Mesothelial cell of epicardium (in vitro differentiated cells): Measurements from ENCODE around the gene SNX4. TPM values are rescaled to one million over a fixed set of nuclear protein-coding genes. Genes with fewer than 3 reads are reported as not detected.

Experiments used
- DNase-seq, 2 experiments: peaks; one replicate each; pipeline ENCODE4 v3.0.0; 2021; ENCODE audit warnings: low spot score in 2 of 2; ENCODE audit not compliant: unreplicated experiment in 2 of 2
- H3K27ac Mint-ChIP-seq: 2 replicates; pipeline ENCODE4 v1.8.0; 2021; ENCODE audit warnings: mixed read lengths
- H3K27me3 Mint-ChIP-seq: 2 replicates; pipeline ENCODE4 v1.8.0; 2021; ENCODE audit warnings: low read depth, mixed read lengths
- H3K36me3 Mint-ChIP-seq: 2 replicates; pipeline ENCODE4 v1.8.0; 2021; ENCODE audit warnings: mixed read lengths
- H3K4me1 Mint-ChIP-seq: 2 replicates; pipeline ENCODE4 v1.8.0; 2021; ENCODE audit warnings: mixed read lengths
- H3K4me3 Mint-ChIP-seq: 2 replicates; pipeline ENCODE4 v1.8.0; 2021; ENCODE audit warnings: mild to moderate bottlenecking, moderate library complexity, mixed read lengths
- H3K9me3 Mint-ChIP-seq: 2 replicates; pipeline ENCODE4 v1.8.0; 2021; ENCODE audit warnings: mixed read lengths
- total RNA-seq: library from RNA; stranded (reverse); gene quantifications from 3 replicates; pipeline ENCODE4 v1.2.1, GENCODE V29; 2021
- TF ChIP-seq, protein P1 (sequence below): fragments of 200-600 bp; sonication (generic); IDR thresholded peaks from one replicate; pipeline ENCODE4 v1.5.0; 2021; ENCODE audit warnings: antibody characterized with exemption; ENCODE audit not compliant: unreplicated experiment

SNX4 gene
- total RNA-seq, 1 donor from 2014 or later: 24.4 TPM

DNA sequence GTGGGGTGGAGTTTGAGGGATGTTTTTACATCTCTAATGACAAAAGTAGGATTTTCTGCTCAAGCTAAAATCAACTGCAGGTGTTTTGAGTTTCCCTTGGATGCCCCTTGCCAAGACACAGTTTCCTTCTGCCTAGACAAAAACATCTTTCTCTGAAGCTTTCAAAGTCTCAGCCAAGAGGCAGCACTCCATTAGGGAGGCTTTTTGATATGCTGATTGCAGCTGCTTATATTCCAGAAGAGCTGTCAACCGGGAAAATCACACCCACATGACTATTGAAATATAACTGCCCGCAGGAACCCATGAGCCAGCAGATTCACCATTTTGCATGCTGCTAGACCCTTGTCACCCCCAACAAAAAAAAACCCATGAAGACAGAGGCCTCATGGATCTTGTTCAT is 117.4 kb downstream of the SNX4 start:
- Mint-ChIP-seq H3K27ac (no peak overlapping the region), H3K4me3 (no peak overlapping the region), H3K9me3 (peaks cover 11% of the 10 kb centered on the region), H3K27me3 (peaks cover 4% of the 10 kb centered on the region), H3K36me3 (no peaks in the 10 kb centered on the region), H3K4me1 (no peaks in the 10 kb centered on the region)
- TF ChIP-seq, protein P1, sequence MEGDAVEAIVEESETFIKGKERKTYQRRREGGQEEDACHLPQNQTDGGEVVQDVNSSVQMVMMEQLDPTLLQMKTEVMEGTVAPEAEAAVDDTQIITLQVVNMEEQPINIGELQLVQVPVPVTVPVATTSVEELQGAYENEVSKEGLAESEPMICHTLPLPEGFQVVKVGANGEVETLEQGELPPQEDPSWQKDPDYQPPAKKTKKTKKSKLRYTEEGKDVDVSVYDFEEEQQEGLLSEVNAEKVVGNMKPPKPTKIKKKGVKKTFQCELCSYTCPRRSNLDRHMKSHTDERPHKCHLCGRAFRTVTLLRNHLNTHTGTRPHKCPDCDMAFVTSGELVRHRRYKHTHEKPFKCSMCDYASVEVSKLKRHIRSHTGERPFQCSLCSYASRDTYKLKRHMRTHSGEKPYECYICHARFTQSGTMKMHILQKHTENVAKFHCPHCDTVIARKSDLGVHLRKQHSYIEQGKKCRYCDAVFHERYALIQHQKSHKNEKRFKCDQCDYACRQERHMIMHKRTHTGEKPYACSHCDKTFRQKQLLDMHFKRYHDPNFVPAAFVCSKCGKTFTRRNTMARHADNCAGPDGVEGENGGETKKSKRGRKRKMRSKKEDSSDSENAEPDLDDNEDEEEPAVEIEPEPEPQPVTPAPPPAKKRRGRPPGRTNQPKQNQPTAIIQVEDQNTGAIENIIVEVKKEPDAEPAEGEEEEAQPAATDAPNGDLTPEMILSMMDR: no peak
- no peak for DNase-seq

DNA sequence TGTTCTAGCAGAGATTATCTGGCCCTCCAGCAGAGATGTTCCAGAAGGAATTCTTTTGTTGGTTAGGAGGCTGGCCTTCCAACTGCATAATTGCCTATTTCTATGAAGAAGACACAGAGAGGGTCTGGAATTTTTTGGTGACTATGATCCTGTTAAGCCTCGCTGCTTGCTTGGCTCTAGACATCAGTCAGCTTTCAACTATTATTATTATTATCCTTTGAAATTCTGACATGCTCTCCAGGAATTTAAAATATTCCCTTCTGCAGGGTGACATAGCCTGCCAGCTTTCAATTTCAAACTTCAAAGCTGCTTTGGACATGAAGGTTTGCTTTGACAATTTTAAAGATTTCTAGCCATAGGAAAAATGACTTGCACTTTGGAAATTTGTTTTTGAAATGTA is 118.6 kb downstream of the SNX4 start:
- Mint-ChIP-seq H3K4me3 (no peak overlapping the region), H3K4me1 (no peaks in the 10 kb centered on the region), H3K27ac (no peak overlapping the region), H3K9me3 (peaks cover 11% of the 10 kb centered on the region), H3K27me3 (no peaks in the 10 kb centered on the region), H3K36me3 (no peaks in the 10 kb centered on the region)
- no peak for DNase-seq
- TF ChIP-seq, protein P1: no peak

DNA sequence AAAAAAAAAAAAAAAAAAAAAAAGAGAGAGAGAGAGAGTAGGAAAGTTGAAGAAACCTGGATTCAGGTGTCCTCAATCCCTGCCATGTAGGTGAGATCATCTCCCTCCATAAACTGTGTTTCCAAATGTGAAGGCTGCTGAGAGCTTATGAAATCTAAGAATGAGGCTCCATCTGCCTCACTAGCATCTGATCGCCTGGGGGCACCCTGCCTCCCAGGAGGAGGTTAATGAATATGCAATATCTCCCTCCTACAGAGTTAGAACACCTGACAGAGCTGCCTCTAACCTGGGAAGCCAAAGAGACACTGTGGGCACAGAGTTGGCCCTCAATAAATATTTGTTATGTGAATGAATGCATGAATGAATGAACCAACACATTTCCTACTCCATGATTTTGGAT is 121.0 kb downstream of the SNX4 start:
- DNase-seq: no peak
- H3K4me3 Mint-ChIP-seq: no peak overlapping the region
- TF ChIP-seq, protein P1: no peak
- H3K4me1 Mint-ChIP-seq: peaks cover 5% of the 10 kb centered on the region
- H3K9me3 Mint-ChIP-seq: no peaks in the 10 kb centered on the region
- H3K27ac Mint-ChIP-seq: no peak overlapping the region
- no peaks in the 10 kb centered on the region for H3K36me3 Mint-ChIP-seq
- no peaks in the 10 kb centered on the region for H3K27me3 Mint-ChIP-seq

Other genes with a start within 250 kb of the SNX4 start
- 52.1 to 54.3 TPM (median 53.6 TPM) in 3 replicates for gene ZNF148, start 144.9 kb downstream of the SNX4 start, total RNA-seq
- 14.0 to 14.6 TPM (median 14.3 TPM) in 3 replicates for gene OSBPL11, start 75.3 kb upstream of the SNX4 start, total RNA-seq